Measurements from ENCODE around the gene CCDC92.

The CCDC92 gene

DNA sequence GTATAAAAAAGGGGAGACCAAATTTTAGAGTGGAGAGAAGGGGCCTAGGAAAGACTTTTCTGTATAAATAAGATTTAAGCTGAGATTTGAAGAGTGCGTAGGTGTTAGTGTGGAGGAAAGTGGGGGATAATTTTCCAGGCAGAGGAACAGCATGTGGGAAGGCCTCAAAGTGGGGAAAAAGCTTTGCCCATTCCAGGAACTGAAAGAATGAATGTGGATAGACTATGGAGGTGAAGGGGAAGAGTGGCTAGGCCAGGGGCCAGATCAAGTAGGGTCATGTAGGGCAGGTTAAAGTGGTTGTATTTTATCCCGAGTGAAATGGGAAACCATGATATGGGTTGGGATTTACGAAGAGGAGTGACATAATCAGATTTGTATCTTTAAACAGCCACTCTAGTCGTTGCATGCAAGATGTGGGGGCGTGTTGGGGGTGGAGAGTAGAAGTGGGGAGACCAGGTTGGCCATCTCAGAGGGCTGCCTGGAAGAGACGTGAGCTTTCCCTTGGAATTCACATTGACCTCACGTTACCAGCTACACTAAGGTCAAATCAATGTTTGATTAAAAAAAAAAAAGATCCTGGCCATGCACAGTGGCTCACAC is 3.7 kb upstream of the CCDC92 start:
- DNase-seq (ENCODE audit: low spot score), result no peak

DNA sequence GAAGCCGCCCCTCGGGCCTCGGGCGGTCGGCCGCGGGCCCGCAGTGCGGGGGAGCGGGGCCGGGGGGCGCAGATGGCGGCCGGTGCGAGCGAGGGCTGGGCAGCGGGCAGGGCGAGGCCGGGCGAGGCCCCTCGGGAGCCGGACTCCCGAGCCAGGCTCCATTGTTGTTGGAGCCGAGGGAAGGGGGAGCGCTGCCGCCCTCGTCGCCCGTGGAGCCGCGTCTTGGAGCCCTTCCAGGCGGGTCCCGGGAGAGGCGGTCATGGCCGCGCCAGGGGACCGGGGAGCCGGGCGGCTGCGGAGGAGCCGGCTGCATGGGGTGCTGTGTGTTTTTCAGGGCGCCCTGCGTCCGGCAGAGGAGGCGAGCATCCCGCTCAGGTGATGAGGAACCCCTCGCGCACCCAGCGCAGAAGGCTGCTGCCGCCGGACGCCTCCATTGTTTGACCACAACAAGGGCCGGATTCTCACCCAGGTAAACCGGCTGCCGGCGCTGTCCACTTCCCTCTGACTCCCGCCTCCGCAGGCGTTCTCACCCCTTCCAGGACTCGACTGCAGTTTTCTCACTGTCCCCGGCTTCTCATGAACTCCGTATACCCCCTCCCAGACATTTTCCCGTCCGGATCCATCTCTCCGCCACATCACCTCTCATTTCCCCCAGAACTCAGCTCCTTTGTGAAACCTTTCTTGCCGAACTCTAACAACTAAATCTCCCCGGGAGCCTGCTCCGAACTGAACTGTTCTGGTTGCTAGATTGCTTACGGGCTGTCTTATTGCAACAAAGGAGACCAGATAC is 1.1 kb upstream of the CCDC92 start:
- no peak for DNase-seq (ENCODE audit: low spot score)

DNA sequence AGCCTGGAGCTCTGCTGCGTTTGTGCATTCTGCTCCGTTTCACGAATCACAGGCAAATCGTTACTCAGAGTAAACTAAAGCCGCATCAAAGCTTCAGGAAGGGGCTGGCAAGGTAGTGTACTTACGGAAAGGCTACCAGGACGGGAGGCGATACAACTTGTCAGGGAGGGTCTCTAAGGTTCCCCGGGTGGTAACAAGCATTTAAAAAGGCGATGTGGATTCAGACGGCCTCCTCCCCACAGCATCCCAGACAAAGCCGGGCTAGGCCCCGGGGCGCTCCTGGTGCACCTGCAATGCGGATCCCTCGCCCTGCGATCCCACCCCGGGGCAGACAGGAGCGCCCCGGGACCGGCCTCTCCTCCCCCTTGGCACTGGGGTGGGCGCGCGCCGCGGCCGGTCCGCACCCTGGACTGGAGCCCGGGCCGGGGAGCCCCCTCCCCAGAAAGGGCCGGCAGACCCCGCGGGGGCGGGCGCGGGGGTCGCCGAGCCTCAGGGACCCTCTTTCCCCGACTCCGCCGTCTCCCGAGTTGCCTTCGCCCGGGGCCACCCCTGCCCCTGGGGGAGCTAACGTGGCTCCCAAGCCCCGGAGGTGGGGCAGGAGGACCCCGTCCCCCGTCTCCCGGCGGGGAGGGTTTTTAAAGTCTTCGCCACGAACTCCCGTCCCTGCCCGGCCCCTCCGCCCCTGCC is 718 bp downstream of the CCDC92 start:
- peak; percentile 68 for DNase-seq (ENCODE audit: low spot score)

DNA sequence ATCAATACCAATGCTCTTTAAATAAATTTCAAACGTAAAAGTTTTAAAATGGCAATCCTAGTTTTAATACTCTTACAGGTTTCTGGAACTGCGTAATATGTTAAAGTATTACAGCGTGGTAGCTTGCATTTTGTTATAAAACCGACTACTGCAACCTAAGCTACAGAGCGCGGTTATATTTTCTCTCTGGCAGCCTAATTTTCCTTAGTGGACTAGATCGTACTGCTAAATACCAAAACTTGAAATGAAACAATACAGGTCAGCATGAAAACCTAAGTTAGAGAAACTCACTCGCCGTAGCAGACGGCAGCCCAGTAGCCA is 1.2 kb downstream of the CCDC92 start:
- DNase-seq (ENCODE audit: low spot score), result no peak

DNA sequence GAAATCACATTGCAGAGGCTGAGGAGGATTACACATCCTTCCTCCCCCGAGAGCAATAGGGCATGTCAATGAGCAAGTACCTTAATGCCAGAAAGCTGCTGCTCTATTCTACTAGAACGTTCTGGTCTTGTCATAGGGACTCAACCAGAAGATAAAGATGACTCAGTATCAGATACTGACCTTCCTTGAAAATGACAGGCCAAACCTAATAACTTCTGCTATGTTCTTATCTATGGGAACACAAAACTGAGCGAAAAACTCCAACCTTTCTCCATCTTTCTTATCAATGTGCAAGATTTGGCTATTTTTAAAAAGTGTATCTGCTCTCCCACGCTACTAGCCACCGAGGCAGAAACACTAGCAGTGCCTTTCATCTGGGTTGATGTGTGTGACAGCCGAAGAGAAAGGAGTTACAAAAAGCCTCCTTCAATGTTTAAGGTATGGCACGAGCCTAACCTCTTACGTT is 5.5 kb downstream of the CCDC92 start:
- DNase-seq (ENCODE audit: low spot score), result no peak

DNA sequence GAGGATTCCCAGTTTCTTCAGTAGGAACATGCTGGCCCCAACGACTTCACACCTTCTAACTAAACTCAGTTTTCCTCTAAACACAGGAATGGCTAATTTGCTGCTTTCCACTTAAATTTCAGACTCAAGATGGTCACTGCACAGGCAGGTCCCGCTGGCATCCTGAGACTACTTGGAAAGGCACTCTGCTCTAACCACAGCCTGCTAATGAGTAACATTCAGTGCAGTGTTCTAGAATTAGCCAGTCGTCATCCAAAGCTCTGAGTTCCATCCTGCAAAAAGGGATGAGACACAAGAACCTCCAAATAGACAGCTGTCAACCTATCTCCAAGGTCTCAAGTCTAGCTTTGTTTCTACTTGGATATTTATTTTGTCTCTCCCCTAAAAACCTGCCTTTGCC is 6.0 kb downstream of the CCDC92 start:
- no peak for DNase-seq (ENCODE audit: low spot score)

DNA sequence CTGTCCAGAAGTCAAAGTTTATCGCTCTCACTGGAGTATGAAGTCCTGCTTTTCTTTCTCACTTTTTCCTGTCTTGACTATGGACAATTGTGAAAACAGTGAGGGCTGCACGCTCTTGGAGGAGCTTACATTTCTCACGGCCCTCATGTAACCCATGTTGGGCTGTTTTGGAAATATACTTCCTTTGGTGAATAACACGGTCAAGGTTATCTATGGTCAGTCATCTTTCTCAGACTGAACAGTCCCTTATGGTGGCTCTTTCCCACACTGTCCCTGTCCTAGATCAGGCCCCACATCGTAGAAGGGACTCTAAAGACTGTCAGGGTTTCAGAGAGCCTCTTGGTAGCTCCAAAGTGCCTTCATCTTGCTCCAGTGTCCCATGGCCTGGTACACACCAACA is 7.2 kb downstream of the CCDC92 start:
- DNase-seq (ENCODE audit: low spot score), result no peak

DNA sequence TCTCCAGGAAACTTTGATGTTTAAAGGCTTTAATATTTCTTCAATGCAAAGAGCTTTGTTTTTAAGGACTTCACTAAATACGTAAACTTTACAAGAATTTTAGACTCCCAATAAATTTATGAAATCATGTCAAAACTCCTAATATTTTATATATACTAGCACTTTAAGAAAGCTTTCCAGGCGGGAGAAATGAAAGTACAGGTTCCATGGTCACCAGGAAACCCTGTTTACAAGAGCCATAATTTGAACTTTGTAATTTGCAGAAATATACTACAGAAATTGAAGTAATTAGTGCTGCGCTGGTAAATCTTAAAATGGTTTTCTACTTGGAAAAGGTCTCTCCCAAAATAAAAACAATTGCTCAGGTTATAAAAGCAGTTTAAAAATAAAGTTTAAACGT is 8.8 kb downstream of the CCDC92 start:
- no peak for DNase-seq (ENCODE audit: low spot score)

DNA sequence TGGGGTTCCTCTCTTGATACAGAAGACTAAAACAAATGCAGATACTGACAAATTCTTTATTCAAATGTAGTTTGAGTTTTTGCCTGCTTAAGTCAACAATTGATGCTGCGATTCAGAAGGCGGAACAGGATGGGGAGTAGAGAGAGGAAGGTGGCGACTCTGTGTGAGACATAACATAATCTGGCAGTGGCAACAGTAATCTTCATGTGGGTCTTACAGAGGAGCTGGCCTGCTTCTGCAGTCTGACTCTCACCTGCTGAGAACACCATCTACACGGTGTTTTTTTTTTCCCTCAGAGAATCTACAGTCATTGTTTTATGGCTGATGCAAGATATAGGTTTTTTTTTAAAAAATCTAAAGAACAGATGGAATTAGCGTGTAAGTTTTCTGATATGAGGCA is 10.1 kb downstream of the CCDC92 start:
- no peak for DNase-seq (ENCODE audit: low spot score)

DNA sequence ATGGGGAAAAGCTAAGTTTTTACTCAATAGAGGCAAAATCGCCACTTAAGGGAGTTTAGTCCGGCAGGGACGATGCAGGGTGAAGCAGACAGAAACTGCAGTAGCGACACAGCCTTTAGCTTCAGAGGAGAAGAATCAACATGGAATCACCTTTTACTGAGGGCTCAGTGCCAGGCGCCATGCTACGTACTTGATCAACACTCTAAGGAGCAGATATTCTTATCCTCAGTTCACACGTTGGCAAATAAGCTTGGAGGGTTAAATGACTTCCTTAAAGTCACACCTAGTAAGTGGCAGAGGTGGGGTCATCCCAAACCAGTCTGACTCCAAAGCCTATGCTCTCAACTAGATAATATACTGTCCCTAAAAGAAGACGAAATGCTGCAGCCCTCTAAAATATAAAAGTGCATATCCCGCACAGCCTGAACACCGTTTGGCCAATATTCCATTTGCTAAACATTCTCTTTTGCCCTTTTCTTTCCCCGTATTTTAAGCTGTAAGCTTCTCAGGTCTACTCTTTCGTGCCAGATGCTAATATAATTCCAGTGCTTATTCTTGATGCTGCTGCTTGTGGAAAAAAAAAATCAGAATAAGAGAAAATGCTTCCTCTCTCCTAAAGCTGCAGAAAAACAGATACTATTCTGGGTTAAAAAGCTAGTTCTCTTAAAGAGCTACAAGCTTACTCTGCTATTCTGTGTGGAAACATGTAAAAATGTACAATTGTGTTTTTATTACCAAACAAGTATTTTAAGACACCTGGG is 10.9 kb downstream of the CCDC92 start:
- DNase-seq (ENCODE audit: low spot score), result no peak

DNA sequence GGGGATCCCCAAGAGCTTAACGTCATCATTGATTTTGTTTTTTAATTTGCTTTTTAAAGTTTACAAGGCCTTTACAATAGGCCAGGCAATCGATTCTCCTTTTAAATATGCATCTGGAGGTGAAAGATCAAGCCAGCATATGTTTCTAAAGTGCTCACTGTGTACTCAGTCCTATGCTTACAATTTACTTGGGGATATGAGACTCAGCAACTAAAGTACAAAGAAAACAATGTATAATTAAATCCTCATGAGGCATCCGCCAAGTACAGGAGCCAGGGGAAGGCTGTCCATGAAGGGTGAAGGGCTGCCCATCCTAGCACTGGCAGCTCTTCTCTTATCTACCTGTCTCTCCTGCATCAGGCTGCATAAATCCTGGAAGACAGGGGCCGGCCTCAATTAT is 11.8 kb downstream of the CCDC92 start:
- DNase-seq (ENCODE audit: low spot score), result no peak

DNA sequence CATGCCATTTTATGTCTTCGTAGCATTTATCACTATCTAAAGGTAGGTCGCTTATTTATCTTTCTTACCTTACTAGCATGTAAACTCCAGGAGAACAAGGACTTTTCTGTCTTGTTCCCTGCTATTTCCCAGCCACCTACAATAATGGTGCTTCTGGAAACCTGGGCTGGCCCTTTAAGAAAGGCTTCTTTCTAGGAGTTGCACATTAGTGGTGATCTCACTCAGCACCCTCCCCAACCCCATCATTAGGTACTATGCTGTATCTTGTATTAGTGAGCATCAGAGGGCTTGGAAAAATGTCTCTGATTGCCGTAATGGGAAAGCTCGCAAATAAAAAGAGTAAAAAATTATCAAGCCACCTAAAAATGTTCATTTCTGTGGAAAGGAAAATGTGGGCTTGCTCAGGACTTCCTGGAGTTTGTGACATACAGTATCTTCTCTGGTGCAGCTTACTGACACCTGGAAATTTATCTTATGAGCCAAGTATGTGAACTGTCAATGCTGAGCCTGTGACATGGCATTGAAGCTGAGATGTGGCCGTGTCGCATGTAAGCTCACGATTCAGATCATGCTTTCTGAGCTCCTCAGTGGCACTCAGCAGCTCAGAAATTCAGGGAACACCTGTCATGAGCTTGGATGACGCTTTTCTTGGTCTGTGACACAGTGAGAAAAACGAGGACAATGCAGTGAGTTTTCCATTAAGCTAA is 12.4 kb downstream of the CCDC92 start:
- no peak for DNase-seq (ENCODE audit: low spot score)

DNA sequence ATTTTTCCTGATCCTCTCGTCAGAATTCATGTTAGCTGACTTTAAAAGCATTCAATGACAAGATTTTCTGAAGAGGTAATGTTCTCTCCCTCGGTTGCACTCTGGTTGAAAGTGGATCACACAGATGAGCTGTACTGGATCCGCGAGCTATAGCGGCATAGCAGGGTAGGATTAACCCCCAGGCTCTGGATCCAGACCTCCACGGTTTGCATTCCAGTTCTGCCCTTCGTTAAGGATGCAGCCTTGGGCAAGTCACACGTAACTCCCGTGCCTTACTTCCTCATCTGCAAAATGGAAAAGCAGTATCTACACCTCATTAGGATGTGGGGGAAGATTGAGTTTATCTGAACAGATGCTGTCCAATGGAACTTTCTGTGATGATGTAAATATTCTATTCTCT is 13.8 kb downstream of the CCDC92 start:
- DNase-seq (ENCODE audit: low spot score), result no peak

DNA sequence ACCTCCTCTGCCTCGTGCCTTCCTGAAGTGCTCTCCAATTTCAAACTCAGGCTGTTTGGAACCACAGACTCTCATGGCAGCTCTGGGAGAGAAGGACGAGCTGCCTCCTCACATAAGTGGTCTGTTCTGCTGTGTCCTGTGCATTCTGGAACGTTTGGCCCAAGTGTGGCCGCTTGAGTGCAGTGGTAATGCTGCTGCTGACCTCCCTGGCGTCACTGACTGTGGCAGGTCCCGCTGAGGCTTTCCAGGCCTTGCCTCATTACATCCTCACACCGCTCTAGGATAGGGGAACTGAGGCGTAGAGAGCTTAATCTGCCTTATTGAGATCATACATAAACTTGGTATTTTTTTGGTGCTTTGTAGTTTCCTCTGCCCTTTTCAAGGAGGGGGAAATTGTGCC is 14.2 kb downstream of the CCDC92 start:
- no peak for DNase-seq (ENCODE audit: low spot score)

DNA sequence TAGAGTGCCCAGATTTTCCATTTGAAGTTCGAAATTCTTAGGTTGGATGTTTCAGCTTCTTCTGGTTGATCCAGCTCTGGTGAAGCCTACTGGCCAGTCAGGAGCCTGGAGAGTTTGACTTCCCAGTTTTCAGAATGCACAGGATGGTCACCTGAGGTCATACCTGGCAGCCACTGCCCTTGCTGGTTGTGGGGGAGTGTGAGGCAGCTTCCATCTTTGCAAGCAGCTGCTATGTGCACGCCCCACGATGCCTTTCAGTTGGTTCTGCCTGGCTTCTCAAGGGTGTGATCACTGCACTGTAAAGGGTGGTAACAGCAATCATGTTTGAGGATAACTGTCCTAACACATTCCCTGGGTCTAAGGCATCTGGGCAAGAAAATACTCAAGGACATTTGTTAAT is 15.4 kb downstream of the CCDC92 start:
- no peak for DNase-seq (ENCODE audit: low spot score)

DNA sequence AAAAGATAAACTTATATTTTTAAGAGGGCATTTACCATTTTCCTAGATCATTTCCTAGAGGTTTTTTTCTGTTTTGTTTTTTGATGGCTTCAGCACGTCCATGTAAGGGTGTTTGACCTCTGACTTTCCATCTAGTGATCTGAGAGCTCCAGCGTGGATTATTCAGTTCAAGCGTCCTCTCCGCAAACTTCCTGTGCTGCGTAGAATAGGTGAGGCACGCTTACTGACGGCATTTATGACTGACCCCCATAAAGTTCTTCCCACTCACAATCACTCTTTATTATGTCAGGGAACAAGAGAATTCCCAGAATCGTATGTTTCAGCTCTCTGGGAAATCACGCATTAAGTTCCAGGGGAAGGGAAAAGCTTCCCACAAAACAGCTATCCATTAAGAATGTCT is 16.4 kb downstream of the CCDC92 start:
- no peak for DNase-seq (ENCODE audit: low spot score)

DNA sequence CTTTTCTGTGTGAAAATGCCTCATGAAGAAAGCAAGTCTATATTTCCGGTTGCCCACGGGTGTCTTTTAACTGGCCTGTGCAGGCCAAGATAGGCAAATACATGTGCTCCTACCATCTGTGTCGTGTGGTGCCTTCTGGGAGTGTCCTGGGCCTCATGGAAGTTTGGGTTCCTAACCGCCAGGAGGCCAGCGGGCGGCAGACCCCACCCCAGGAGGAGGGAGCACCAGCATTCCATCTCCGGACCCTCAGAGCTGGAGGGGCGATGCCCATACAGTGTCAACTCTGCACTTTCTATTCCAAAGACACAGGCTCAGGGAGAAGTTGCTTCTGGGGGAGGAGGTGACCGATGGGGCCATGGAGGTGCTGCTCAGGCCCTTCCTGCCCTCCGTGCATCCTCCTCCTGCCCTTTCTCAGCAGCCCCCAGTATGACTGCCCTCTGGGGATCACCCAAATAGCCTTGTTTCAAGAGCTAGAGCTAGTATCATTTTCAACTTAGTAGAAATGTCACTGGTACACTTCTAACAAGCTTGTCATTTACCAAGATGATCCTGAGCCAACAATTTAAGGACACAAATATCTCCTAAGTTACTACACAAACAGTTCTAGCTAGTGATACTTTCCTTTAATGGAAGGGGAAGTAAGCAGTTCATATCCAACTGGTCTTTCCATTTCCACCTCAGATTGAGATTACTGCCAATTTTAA is 17.8 kb downstream of the CCDC92 start:
- no peak for DNase-seq (ENCODE audit: low spot score)

DNA sequence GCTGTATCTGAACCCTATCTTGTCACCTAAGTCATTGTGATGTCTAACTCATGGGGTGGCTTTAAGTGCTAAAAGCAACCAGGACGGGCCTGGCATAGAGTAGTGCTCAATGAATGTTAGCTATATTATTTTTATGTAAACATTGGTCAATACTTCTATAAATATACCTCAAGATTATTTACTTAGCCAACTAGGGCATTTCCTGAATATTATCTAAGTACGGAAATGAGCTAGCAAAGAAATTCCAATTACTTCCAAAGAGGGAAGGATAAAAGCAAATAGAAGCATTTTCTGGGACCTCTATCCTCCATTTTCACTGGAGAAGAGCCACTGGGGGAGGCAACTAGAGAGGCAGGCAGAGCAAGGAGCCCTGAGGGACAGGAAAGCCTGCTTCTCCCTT is 20.6 kb downstream of the CCDC92 start:
- DNase-seq (ENCODE audit: low spot score), result no peak

DNA sequence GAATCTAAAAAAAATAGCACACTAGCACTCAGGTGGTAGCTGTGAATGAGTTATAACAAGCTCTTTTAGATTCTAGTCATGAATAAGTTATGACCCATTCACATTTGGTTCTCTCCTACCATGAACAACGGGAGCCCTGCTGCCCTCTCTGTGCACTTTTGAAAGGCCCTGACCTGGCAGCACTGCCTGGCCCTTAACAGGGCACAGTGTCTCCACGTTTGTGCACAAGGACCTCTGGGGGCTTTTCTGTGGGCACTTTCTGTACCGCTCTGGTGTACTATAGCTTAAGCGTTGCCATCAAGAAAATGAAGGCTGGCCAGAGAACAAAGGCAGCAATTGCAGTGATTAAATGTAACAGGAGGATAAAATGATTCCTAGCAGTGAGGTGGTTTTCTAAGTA is 21.2 kb downstream of the CCDC92 start:
- no peak for DNase-seq (ENCODE audit: low spot score)

DNA sequence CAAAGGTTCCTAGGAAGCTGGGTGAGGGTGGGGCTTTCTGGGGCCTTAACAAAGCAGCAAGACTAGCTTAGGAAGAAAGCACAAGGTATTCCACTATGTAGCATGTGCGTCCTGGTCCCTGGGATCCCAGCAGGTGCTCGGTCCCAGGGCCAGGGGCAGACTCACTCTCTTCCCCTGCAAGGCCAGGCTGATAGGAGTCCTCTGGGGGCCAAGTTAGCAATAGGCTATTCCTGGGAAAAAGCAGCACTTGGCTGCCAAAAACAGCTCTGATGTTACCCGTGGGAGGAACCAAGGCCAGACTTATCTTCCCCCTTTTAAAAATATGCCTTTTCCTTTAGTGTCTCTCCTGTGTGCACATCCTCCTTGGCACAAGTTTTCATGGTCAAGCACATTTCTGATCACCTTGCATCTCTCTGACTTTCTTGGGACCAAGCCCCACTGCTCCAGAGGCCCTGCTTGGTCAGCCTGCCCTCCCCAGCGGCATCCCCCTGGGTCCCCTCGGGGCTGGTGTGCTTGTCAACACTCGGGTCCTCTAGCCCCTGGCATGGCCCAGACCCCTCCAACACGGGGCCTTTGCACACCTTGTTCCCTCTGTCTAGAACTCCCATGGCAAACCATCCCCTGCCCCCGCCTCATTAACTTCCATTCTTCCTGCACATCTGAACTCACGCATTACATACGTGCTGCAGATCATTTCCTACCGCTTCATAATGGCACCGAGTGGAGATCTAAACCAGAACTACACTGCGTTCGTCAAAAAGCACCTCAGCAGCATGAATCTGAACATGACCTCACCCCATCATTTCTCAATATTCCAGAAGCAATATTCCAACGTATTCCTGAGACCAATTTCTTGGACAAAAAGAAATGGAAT is 21.9 kb downstream of the CCDC92 start:
- DNase-seq (ENCODE audit: low spot score), result no peak

Data from Ammon's horn (tissue), 1 donor.